Measurements from ENCODE around the gene PDE4D.

The PDE4D gene

GRCh38 chr5:59157068-59157467, 736.5 kb downstream of the PDE4D start:
- DNase-seq, result no peak

- DNase-seq, result no peak
Measured at GRCh38 chr5:59152701-59153245, 740.8 kb downstream of the PDE4D start.

DNA sequence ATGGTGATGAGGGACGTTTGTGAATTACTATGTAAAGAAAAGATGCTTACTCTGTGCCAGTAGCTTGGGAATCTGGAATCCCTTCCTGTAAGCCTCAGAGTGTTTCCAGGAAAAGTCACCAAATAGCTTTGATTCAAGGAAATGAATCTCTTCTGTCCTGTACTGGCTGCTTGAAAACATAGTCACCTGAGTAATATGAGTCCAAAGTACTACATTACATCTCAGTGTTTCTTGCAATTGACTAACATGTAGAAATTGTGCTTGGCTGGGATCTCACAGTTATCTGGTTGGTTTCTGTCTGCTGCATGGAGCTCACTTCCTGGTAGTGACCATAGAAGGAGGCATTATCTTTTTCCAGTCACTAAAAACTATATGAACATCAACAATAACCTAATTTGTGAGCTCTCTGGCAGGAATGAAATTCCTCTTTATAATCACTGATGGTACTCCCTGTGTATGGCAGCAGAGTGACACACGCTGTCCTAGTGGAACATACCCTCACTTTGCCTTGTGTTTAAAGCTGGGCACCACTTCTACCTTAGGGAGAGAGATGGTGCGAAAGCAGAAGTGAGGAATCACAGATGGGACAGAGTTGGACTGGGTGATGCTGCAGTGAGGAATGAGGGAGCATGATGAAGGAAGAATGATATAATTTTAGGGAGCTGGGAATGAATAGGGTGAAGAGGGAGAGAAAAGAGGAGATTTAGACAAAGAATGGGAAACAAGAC, 742.2 kb downstream of the PDE4D start:
- DNase-seq, result no peak

DNA sequence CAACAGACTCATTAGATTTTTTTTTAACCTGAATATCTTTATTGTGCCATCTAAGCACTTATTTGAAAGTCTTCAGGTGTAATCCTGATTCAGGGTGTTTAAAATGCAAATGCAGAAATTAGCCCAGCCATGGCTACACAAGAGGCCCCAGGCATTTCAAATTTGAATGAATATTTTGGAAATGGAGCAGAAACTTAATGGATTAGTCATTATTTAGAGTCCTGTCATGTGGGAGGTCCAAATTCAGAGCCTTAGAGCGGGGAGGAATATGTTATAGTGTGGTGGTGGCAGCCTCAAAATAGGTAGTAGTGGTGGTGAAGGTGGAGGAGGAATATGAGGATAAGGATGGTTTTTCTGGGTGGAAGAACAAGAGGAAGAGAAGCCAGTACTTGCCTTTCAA, 743.7 kb downstream of the PDE4D start:
- DNase-seq, result no peak

GRCh38 chr5:59149271-59149670, 744.3 kb downstream of the PDE4D start:
- no peak for DNase-seq

- no peak for DNase-seq
Measured at GRCh38 chr5:59146729-59147128, 746.8 kb downstream of the PDE4D start.

GRCh38 chr5:59143926-59144333, 749.6 kb downstream of the PDE4D start:
- DNase-seq, result no peak

GRCh38 chr5:59142927-59143326, 750.6 kb downstream of the PDE4D start:
- DNase-seq, result no peak

DNA sequence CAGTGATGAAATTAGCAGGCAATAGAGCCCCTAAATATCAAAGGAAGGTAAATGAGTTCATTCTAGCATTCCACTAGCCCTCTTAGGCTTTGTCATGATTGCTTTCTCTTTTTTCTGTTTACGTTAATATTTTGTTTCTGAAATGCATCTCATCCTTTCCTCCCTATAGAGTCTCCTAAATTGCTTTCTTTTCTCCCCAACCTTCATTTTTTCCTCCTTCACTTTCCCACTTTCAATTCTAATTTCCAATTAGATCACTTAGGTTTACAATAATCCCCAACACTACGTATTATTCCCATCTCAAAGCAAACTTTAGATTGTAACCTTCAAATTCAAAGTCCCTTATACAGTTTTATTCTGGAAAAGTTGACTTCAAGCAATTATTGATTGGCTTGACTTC, 751.4 kb downstream of the PDE4D start:
- DNase-seq, result no peak

DNA sequence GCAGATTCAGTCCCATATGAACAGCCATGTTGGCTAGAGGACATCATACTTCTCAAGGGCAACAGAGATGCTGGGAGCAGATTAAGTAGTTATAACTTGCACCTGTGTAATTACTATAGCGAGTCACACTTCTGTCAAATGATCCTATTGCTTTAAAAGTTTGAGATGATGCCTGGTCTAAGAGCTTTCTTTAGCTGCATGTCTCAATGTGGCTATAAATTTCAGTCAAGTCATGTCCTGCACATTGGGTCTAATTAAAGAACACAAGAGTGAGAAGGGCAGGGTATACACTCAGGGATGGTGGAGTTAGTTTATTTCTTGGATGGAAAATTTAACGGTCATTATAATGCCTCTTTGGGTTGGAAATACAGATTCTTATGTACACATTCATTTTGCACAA, 753.4 kb downstream of the PDE4D start:
- DNase-seq, result no peak

- no peak for DNase-seq
Measured at GRCh38 chr5:59139695-59140094, 753.8 kb downstream of the PDE4D start.

DNA sequence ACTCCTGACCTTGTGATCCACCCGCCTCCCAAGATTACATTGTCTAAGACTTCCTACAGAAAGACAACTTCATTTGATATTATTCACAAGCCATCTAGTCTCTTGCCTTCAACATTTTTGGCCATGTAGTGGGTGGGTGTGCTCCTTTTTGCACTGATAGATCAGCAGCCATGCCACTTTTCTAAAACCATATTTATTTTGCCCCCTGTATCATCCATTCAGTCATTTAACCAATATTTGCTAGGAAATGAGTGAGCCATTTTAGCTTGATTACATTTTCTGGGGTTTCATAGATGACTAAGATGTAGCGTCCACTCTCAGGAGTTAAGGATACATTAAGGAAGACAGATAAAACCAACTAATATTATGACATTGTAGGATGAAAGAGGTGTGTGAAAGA, 755.0 kb downstream of the PDE4D start:
- no peak for DNase-seq

- no peak for DNase-seq
Measured at GRCh38 chr5:59137846-59138245, 755.7 kb downstream of the PDE4D start.

- DNase-seq, result no peak
Measured at GRCh38 chr5:59136549-59136948, 757.0 kb downstream of the PDE4D start.

- no peak for DNase-seq
Measured at GRCh38 chr5:59134471-59135163, 758.9 kb downstream of the PDE4D start.

DNA sequence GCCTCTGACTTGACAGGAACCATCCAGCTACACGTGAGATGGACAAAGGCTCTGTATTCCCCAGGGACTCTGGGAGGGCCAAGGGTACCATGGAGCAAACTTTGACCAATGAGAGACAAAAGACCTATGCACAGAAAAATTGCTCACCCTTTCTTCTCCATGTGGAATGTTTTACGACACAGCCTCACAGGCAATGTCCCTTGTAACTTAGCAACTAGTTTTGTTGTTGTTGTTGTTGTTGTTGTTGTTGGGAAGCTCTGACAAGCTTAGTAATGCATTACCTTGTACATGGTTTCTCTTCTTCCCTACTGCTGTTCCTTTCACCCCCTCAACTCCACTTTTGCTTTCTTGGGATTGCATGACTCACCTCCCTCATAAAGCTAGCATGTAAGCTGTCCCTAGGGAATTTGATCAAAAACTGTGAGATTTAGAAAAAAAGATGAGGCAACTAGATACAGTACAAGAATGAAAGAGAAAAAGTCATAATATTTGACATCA, 759.7 kb downstream of the PDE4D start:
- no peak for DNase-seq

- no peak for DNase-seq
Measured at GRCh38 chr5:59132131-59132530, 761.4 kb downstream of the PDE4D start.

- no peak for DNase-seq
Measured at GRCh38 chr5:59130431-59130830, 763.1 kb downstream of the PDE4D start.

DNA sequence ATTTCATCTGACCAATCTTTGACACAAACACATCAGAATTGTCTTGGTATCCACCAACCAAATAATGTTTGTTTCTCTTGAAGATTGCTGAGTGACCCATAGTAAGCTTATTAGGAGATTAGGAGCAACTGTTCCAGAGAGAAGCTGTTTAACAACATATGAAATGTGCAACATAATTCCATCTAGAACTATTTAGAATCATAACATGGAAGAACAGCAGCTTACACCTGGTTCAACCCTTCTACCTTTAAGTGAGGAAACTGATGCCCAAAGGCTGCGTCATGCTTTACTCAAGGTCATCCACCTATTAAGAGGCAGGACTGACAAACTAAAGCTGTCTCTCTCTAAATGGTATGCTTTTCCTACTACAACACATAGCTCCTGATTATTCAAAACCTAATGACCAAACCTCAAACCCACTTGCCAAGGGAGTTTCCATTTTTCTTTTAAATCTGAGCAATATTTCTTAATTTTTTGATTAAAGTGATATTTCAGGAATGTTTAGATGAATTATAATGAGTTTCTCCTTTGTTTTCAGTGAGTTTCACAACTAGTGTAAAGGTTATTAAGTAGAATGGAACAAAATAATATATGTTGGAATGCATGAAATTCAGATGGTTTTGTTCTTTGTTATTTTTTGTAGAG, 764.8 kb downstream of the PDE4D start:
- no peak for DNase-seq

DNA sequence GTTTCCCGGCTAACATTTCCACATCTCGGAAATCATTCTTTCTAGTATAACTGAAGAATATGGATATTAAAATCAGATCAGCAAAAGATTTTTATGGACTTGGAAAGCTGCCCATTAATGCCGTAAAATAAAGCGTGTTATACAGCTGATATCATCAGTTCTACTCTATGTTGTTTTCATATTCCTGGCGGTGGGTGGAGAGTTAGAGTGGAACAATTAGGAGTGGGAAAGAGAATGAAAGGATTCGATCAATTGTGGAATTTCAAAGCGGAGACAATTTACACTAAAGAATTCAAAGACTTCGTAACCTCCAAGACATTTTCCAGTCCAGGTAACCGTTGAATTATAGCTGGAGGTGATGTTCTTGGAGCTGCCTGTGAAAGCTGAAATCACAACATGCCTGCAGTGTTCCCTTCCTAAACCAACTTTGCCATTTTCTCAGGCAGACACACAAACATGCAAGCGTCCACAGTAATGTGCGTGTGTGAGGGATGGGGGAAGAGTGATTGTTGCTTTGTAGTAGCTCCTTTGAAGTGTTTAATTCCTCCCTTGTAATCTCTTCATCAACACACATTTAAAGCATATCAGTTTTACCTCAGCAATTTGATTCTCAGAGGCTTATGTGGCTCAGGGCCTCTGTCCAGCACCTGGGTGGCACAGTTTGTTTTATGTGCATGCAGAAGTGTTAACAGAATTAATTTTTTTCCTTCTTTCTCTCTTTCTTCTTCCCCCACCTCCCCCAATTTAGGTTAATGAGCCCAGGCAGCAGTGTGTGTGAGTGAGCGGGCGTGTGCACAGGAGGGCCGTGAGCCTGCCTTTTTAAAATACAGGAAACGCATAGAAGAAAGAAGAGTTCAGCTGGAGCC, 766.6 kb downstream of the PDE4D start:
- DNase-seq, result no peak

GRCh38 chr5:59126016-59126707, 767.4 kb downstream of the PDE4D start:
- DNase-seq, result no peak

Measured in NCI-H748 treated with DMSO at 0.1 percent for 48 hours (cell line).